T-helper 17 cell (primary cell): Measurements from ENCODE around the gene KAZN. TPM values are rescaled to one million over a fixed set of nuclear protein-coding genes. Genes with fewer than 3 reads are reported as not detected.

Experiments
- ATAC-seq: fragments of 150-1000 bp; cut with Tn5 transposase; 2 replicates; pipeline ENCODE4 v1.10.0; 2021; ENCODE audit warnings: mild to moderate bottlenecking, moderate library complexity
- DNase-seq, 3 donors: peaks; one replicate each; pipeline versions ENCODE4 v3.0.0 to v3.0.0-alpha.2; 2020 to 2021
- H3K9me3 ChIP-seq: one replicate; pipeline ENCODE4 v1.7.0; 2013; ENCODE audit warnings: low read length, mild to moderate bottlenecking; ENCODE audit not compliant: control insufficient read depth, poor library complexity, severe bottlenecking
- H3K27ac Mint-ChIP-seq: one replicate; pipeline ENCODE4 v1.8.0; 2022; ENCODE audit warnings: mild to moderate bottlenecking, moderate library complexity, mixed read lengths
- H3K27me3 Mint-ChIP-seq: one replicate; pipeline ENCODE4 v1.8.0; 2022; ENCODE audit warnings: mixed read lengths
- H3K36me3 Mint-ChIP-seq: one replicate; pipeline ENCODE4 v1.8.0; 2022; ENCODE audit warnings: low read depth, mixed read lengths
- H3K4me1 Mint-ChIP-seq: one replicate; pipeline ENCODE4 v1.8.0; 2022; ENCODE audit warnings: mild to moderate bottlenecking, mixed read lengths
- H3K4me3 Mint-ChIP-seq: one replicate; pipeline ENCODE4 v1.8.0; 2022; ENCODE audit warnings: mild to moderate bottlenecking, moderate library complexity, mixed read lengths
- total RNA-seq, 4 donors: library from RNA in 2 of 4; stranded (reverse) in 2 of 4; gene quantifications; one replicate each; pipeline ENCODE4 v1.2.3 and lab custom pipeline; 2022 to 2026

KAZN gene
- total RNA-seq, 2 donors from 2014 or later: 0.10 to 0.62 TPM

- H3K9me3 ChIP-seq: no peaks in the 10 kb centered on the region
- DNase-seq (no peak), ATAC-seq (no peak)
- H3K36me3 Mint-ChIP-seq: no peaks in the 10 kb centered on the region
- no peaks in the 10 kb centered on the region for H3K27me3 Mint-ChIP-seq
- no peak overlapping the region for H3K27ac Mint-ChIP-seq
- H3K4me3 Mint-ChIP-seq: no peak overlapping the region
- no peaks in the 10 kb centered on the region for H3K4me1 Mint-ChIP-seq
Observed at GRCh38 chr1:14835725-14836124, 237.2 kb downstream of the KAZN start.

- no peak overlapping the region for H3K27ac Mint-ChIP-seq
- no peaks in the 10 kb centered on the region for H3K9me3 ChIP-seq
- no peaks in the 10 kb centered on the region for H3K27me3 Mint-ChIP-seq
- no peak for ATAC-seq
- H3K4me3 Mint-ChIP-seq: no peak overlapping the region
- no peaks in the 10 kb centered on the region for H3K4me1 Mint-ChIP-seq
- no peaks in the 10 kb centered on the region for H3K36me3 Mint-ChIP-seq
- no peak for DNase-seq
Observed at GRCh38 chr1:14836426-14837140, 238.1 kb downstream of the KAZN start.

DNA sequence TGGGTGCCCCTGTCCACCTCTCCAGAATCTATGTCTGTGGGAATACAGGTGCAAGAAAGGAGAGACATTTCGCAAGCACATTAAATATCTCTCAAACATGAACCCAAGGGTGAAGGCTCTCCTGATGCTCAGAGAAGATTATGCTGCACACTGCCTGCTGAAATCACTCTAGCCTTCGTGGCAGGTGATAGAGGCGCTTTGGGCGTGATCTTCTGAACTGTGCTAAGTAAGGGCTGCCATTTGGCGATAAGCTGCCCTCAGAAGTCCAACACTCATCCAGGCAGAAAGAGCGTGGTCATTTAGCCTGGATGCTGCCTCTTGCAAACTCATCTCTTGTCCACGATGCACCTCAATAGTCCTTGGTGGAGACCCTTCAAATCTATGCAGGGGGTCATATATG, 241.9 kb downstream of the KAZN start:
- H3K4me1 Mint-ChIP-seq: no peaks in the 10 kb centered on the region
- DNase-seq (no peak), ATAC-seq (no peak)
- no peaks in the 10 kb centered on the region for H3K27me3 Mint-ChIP-seq
- H3K4me3 Mint-ChIP-seq: no peak overlapping the region
- H3K9me3 ChIP-seq: peaks cover 9% of the 10 kb centered on the region
- H3K36me3 Mint-ChIP-seq: no peaks in the 10 kb centered on the region
- H3K27ac Mint-ChIP-seq: no peak overlapping the region

DNA sequence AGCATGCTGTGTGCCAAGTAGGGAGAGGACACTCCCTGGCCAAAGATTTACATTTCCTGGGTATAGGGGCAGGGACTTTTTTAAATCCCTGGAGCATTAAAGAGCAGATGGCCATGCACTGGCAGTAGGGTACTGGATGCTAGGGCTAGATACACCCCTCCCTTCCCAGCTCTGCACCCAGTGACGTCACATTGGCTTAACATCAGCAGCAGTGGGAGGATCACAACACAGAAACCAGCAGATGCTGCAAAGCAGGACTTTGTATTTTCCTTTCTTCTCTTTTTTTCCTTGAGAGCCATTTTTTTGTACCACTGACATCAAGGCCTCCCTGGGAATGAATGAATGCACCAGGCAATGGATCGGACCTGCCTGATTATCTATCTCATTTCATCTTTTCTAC, 243.0 kb downstream of the KAZN start:
- no peaks in the 10 kb centered on the region for H3K4me1 Mint-ChIP-seq
- H3K36me3 Mint-ChIP-seq: no peaks in the 10 kb centered on the region
- no peaks in the 10 kb centered on the region for H3K27me3 Mint-ChIP-seq
- no peak overlapping the region for H3K4me3 Mint-ChIP-seq
- H3K9me3 ChIP-seq: peaks cover 9% of the 10 kb centered on the region
- ATAC-seq (no peak), DNase-seq (no peak)
- H3K27ac Mint-ChIP-seq: no peak overlapping the region

DNA sequence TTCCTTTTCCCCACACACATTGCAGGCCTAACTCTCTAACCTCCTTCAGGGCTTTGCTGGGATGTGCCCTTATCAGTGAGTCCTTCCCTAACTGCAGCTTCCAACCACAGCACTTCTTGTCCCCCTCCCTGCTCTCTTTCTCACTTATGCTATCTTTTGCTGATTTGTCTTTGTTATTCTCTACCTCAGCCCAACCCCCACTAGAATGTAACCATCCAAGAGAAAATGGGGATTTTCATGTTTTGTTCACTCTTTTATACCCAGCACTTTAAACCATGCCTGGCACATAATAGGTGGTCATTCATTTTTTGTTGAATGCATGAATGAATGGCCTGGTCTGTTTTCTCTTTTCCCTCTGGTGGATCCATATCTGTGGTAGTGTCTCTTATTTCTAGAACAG, 243.5 kb downstream of the KAZN start:
- H3K27me3 Mint-ChIP-seq: no peaks in the 10 kb centered on the region
- H3K9me3 ChIP-seq: peaks cover 9% of the 10 kb centered on the region
- DNase-seq: no peak
- no peaks in the 10 kb centered on the region for H3K4me1 Mint-ChIP-seq
- no peak overlapping the region for H3K4me3 Mint-ChIP-seq
- no peak for ATAC-seq
- no peaks in the 10 kb centered on the region for H3K36me3 Mint-ChIP-seq
- H3K27ac Mint-ChIP-seq: no peak overlapping the region

- H3K9me3 ChIP-seq: peaks cover 9% of the 10 kb centered on the region
- no peak for ATAC-seq
- Mint-ChIP-seq H3K4me3 (no peak overlapping the region), H3K36me3 (no peaks in the 10 kb centered on the region), H3K27ac (no peak overlapping the region), H3K27me3 (no peaks in the 10 kb centered on the region), H3K4me1 (no peaks in the 10 kb centered on the region)
- DNase-seq: no peak
Observed at GRCh38 chr1:14842361-14842760, 243.9 kb downstream of the KAZN start.

DNA sequence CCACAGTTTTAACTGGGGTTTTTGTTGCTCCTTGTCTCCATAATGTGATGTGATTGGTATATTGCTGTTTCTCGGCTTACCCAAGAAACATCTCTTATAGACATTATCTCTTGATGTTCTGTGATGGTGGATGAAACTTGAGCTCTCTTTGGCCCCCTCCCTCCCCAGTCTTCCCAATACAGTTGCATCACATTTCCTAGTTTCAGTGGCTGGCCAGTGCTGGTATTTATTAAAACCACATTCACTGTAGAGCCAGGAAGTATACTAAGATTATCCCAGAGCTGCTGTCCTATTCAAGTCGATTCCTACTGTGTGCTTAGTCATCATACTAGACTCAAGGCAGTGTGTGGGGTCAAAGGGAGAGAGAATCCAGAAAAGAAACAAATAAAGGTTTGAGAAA, 244.4 kb downstream of the KAZN start:
- Mint-ChIP-seq H3K4me3 (no peak overlapping the region), H3K27ac (no peak overlapping the region), H3K36me3 (no peaks in the 10 kb centered on the region), H3K4me1 (no peaks in the 10 kb centered on the region), H3K27me3 (no peaks in the 10 kb centered on the region)
- DNase-seq (no peak), ATAC-seq (no peak)
- peaks cover 9% of the 10 kb centered on the region for H3K9me3 ChIP-seq

DNA sequence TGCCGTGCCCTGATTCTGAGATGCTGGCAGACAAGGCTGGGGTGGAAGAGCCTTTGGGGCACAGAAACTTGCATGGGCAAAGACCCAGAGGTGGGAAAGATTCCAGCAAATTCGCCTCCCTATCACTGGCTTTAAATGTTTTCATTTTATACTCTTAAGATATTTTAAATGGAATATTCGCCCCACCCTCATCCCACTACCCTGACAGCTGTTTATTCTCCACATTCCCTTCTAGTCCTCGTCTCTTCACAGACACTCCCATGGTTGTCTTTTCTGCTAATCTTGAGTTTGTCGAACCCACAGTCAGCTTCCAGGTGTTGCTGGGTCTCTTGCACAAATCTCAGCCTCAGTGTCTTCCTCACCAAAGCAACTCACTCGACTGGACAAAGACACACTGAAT, 245.0 kb downstream of the KAZN start:
- Mint-ChIP-seq H3K27me3 (no peaks in the 10 kb centered on the region), H3K27ac (no peak overlapping the region), H3K4me1 (peaks cover under 1% of the 10 kb centered on the region), H3K36me3 (no peaks in the 10 kb centered on the region), H3K4me3 (no peak overlapping the region)
- ATAC-seq: no peak
- no peak for DNase-seq
- peaks cover 9% of the 10 kb centered on the region for H3K9me3 ChIP-seq

GRCh38 chr1:14844356-14844755, 245.9 kb downstream of the KAZN start:
- H3K27ac Mint-ChIP-seq: no peak overlapping the region
- ATAC-seq (no peak), DNase-seq (no peak)
- no peaks in the 10 kb centered on the region for H3K27me3 Mint-ChIP-seq
- H3K4me3 Mint-ChIP-seq: no peak overlapping the region
- no peaks in the 10 kb centered on the region for H3K36me3 Mint-ChIP-seq
- peaks cover 2% of the 10 kb centered on the region for H3K4me1 Mint-ChIP-seq
- peaks cover 9% of the 10 kb centered on the region for H3K9me3 ChIP-seq

DNA sequence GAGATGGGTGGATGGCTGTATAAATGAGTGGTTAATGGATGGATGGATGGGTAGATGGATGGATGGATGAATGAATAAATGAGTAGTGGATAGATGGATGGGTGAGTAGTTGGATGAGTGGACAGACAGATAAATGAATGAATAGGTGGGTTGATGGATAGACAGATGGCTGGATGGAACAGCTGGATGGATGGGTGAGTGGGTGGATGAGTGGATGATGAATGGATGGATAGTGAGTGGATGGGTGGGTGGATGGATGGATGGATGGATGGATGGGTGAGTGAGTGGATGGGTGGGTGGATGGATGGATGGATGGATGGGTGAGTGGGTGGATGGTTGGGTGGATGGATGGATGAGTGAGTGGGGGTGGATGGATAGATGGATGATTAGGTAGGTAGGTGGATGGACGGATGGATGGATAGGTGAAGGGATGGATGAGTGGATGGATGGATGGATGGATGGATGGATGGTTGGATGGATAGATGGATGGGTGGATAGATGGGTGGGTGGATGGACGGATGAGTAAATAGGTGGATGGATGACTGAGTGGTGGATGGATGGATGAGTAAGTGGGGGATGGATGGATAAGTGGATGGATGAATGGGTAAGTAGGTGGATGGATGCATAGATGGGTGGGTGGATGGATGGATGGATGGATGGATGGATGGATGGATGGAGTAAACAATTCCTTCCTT, 246.6 kb downstream of the KAZN start:
- peaks cover 2% of the 10 kb centered on the region for H3K4me1 Mint-ChIP-seq
- no peak for DNase-seq
- H3K27ac Mint-ChIP-seq: no peak overlapping the region
- H3K4me3 Mint-ChIP-seq: no peak overlapping the region
- peaks cover 9% of the 10 kb centered on the region for H3K9me3 ChIP-seq
- no peak for ATAC-seq
- no peaks in the 10 kb centered on the region for H3K36me3 Mint-ChIP-seq
- no peaks in the 10 kb centered on the region for H3K27me3 Mint-ChIP-seq

- peaks cover 9% of the 10 kb centered on the region for H3K9me3 ChIP-seq
- H3K36me3 Mint-ChIP-seq: no peaks in the 10 kb centered on the region
- H3K4me1 Mint-ChIP-seq: peaks cover 2% of the 10 kb centered on the region
- no peak for ATAC-seq
- no peaks in the 10 kb centered on the region for H3K27me3 Mint-ChIP-seq
- H3K4me3 Mint-ChIP-seq: no peak overlapping the region
- H3K27ac Mint-ChIP-seq: no peak overlapping the region
- no peak for DNase-seq
Observed at GRCh38 chr1:14845851-14846250, 247.4 kb downstream of the KAZN start.

DNA sequence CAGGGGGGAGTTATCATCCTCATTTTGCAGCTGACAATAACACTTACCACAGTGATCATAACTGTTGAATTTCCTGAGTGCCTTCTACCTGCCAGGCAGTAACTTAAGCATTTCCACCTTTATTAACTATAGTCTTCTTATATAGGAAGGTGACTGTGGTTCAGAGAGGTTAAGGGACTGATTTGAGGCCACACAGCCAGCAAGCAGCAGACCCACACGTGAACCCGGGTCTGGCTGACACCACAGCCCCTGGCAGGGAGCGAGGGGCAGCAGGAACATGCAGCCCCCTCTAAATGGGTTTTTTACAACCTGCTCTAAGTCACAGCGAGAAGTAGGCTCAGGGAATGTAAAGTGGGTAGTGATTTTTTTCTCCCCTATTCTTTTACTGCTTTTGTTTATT, 248.2 kb downstream of the KAZN start:
- Mint-ChIP-seq H3K4me3 (no peak overlapping the region), H3K4me1 (peaks cover 2% of the 10 kb centered on the region), H3K36me3 (no peaks in the 10 kb centered on the region), H3K27ac (no peak overlapping the region), H3K27me3 (no peaks in the 10 kb centered on the region)
- ATAC-seq (no peak), DNase-seq (no peak)
- peaks cover 9% of the 10 kb centered on the region for H3K9me3 ChIP-seq

DNA sequence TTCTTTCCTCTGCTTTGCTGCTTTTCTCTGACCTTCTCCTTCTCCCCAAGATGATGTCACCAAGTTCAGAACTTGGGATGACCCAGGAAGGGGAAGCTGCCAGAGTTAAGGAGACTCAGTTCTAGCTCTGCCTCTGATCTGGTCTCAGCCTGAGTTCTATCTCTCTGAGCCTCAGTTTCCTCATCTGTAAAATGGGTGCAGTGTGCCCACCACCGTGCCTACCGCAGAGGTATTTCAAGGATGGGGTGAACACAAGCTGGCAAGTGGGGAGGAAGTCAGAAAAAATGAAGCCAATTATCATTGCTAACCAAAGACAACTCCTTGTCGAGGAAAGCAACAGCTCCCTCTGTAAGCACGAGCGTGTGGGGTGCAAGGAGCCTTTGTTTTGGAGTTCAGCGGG, 249.7 kb downstream of the KAZN start:
- Mint-ChIP-seq H3K4me3 (no peak overlapping the region), H3K36me3 (no peaks in the 10 kb centered on the region), H3K27me3 (no peaks in the 10 kb centered on the region), H3K4me1 (peaks cover 2% of the 10 kb centered on the region), H3K27ac (no peak overlapping the region)
- DNase-seq: no peak
- no peak for ATAC-seq
- no peaks in the 10 kb centered on the region for H3K9me3 ChIP-seq

GRCh38 chr1:14848625-14849024, 250.1 kb downstream of the KAZN start:
- Mint-ChIP-seq H3K27ac (no peak overlapping the region), H3K4me3 (no peak overlapping the region), H3K36me3 (no peaks in the 10 kb centered on the region), H3K27me3 (no peaks in the 10 kb centered on the region), H3K4me1 (peaks cover 2% of the 10 kb centered on the region)
- ATAC-seq: no peak
- no peak for DNase-seq
- H3K9me3 ChIP-seq: no peaks in the 10 kb centered on the region
